IMR-90 (cell line): ENCODE measurements around the gene ADPRM. TPM values are rescaled to one million over a fixed set of nuclear protein-coding genes. Genes with fewer than 3 reads are reported as not detected.

ENCODE experiments used
- ATAC-seq: fragments of 200-7000 bp; cut with Tn5 transposase; 2 replicates; pipeline ENCODE4 v1.9.1; 2020; ENCODE audit warnings: low read depth, mild to moderate bottlenecking, moderate library complexity
- BruUV-seq: library from RNA; stranded (reverse); fragments of 400-500 nt; replicated peaks from 2 replicates; lab custom pipeline; 2021; lab: Mats Ljungman, UMichigan
- CTCF ChIA-PET: fragments of 300-600 bp; formaldehyde crosslinking; extraction: SDS; loops from one replicate; lab custom pipeline; 2021; ENCODE audit warnings: antibody characterized with exemption; lab: Yijun Ruan, JAX
- POLR2A ChIA-PET: fragments of 300-600 bp; sonication (Branson Sonifier 250); formaldehyde crosslinking; loops from one replicate; lab custom pipeline; 2022; ENCODE audit warnings: antibody characterized with exemption; ENCODE audit not compliant: unreplicated experiment; lab: Charles Lee
- DNase-seq: peaks from one replicate; pipeline ENCODE4 v3.0.0; 2013
- H2AFZ ChIP-seq: replicated peaks from 2 replicates; pipeline ENCODE3; 2013; ENCODE audit warnings: low read length, mild to moderate bottlenecking; ENCODE audit not compliant: poor library complexity
- H2AK5ac ChIP-seq: 2 replicates; pipeline ENCODE4 v1.6.1; 2013; ENCODE audit warnings: low read depth, low read length, inconsistent platforms
- H2AK9ac ChIP-seq: replicated peaks from 2 replicates; pipeline ENCODE3; 2013; ENCODE audit warnings: mild to moderate bottlenecking, low read depth, low read length, moderate library complexity; ENCODE audit not compliant: poor library complexity
- H2BK120ac ChIP-seq: 2 replicates; pipeline ENCODE4 v1.6.1; 2013; ENCODE audit warnings: low read depth, low read length, inconsistent platforms
- H2BK15ac ChIP-seq: 3 replicates; pipeline ENCODE4 v1.6.1; 2013; ENCODE audit warnings: low read depth, low read length, inconsistent platforms
- H2BK20ac ChIP-seq: 2 replicates; pipeline ENCODE4 v1.6.1; 2013; ENCODE audit warnings: low read depth, mild to moderate bottlenecking, inconsistent platforms, low read length, moderate library complexity
- H2BK5ac ChIP-seq: 2 replicates; pipeline ENCODE4 v1.6.1; 2013; ENCODE audit warnings: mild to moderate bottlenecking, low read depth, low read length, inconsistent platforms; ENCODE audit not compliant: poor library complexity, severe bottlenecking
- H3K14ac ChIP-seq: replicated peaks from 2 replicates; pipeline ENCODE4 v1.6.1; 2013; ENCODE audit warnings: low read depth, low read length, inconsistent platforms
- H3K18ac ChIP-seq: 2 replicates; pipeline ENCODE4 v1.6.1; 2013; ENCODE audit warnings: low read depth, low read length, control low read depth
- H3K23ac ChIP-seq: 2 replicates; pipeline ENCODE4 v1.6.1; 2013; ENCODE audit warnings: low read depth, low read length, inconsistent platforms
- H3K27ac ChIP-seq: 2 replicates; pipeline ENCODE4 v1.5.1; 2013; ENCODE audit warnings: mild to moderate bottlenecking, control low read depth, low read length; ENCODE audit not compliant: insufficient read depth
- H3K27me3 ChIP-seq: 2 replicates; pipeline ENCODE4 v1.6.1; 2013; ENCODE audit warnings: low read length; ENCODE audit not compliant: control insufficient read depth, insufficient read depth
- H3K36me3 ChIP-seq: 2 replicates; pipeline ENCODE4 v1.6.1; 2013; ENCODE audit warnings: low read length, mixed read lengths; ENCODE audit not compliant: control insufficient read depth, insufficient read depth
- H3K4ac ChIP-seq: 2 replicates; pipeline ENCODE4 v1.6.1; 2013; ENCODE audit warnings: low read depth, low read length, inconsistent platforms
- H3K4me1 ChIP-seq: 2 replicates; pipeline ENCODE4 v1.6.1; 2013; ENCODE audit warnings: low read length, mixed read lengths; ENCODE audit not compliant: control insufficient read depth, insufficient read depth
- H3K4me2 ChIP-seq: 2 replicates; pipeline ENCODE4 v1.6.1; 2013; ENCODE audit warnings: low read depth, mild to moderate bottlenecking, control low read depth, low read length, moderate library complexity
- H3K4me3 ChIP-seq: 2 replicates; pipeline ENCODE4 v1.5.1; 2013; ENCODE audit warnings: low read depth, mild to moderate bottlenecking, control low read depth, low read length, moderate library complexity; ENCODE audit not compliant: insufficient read depth
- H3K56ac ChIP-seq: 2 replicates; pipeline ENCODE4 v1.6.1; 2013; ENCODE audit warnings: low read length, inconsistent platforms; ENCODE audit not compliant: insufficient read depth; ENCODE audit errors: extremely low read depth
- H3K79me1 ChIP-seq, 2 experiments: 2 replicates each; pipeline ENCODE4 v1.6.1; 2013; ENCODE audit warnings: low read length in 2 of 2, inconsistent platforms in 1 of 2, low read depth in 1 of 2
- H3K9ac ChIP-seq: 2 replicates; pipeline ENCODE4 v1.6.1; 2013; ENCODE audit warnings: low read depth, low read length, control low read depth
- H3K9me1 ChIP-seq: 2 replicates; pipeline ENCODE4 v1.6.1; 2013; ENCODE audit warnings: low read length, inconsistent platforms; ENCODE audit not compliant: insufficient read depth
- H3K9me3 ChIP-seq: 2 replicates; pipeline ENCODE4 v1.6.1; 2013; ENCODE audit warnings: low read length; ENCODE audit not compliant: control insufficient read depth, insufficient read depth
- H4K20me1 ChIP-seq: 2 replicates; pipeline ENCODE4 v1.6.1; 2013; ENCODE audit warnings: low read length, inconsistent platforms; ENCODE audit not compliant: insufficient read depth
- H4K5ac ChIP-seq: 2 replicates; pipeline ENCODE4 v1.6.1; 2013; ENCODE audit warnings: mild to moderate bottlenecking, low read depth, low read length, control low read depth
- H4K8ac ChIP-seq, 2 experiments: 2 replicates each; pipeline ENCODE4 v1.6.1; 2013; ENCODE audit warnings: low read depth in 2 of 2, low read length in 2 of 2, control low read depth in 1 of 2, inconsistent platforms in 1 of 2
- H4K91ac ChIP-seq: 2 replicates; pipeline ENCODE4 v1.6.1; 2013; ENCODE audit warnings: low read depth, low read length, inconsistent platforms; ENCODE audit not compliant: insufficient read depth
- SMC3 ChIP-seq: fragments of 150-350 bp; IDR thresholded peaks from 2 replicates; pipeline ENCODE4 v1.6.1; 2016; ENCODE audit warnings: low read depth, mild to moderate bottlenecking, antibody characterized with exemption, low read length, moderate library complexity
- WGBS, 2 experiments: methylation state at CpG; one replicate each; pipeline versions ENCODE4 v1.1.5 to v1.1.7; 2013; ENCODE audit warnings: missing lambda C conversion rate in 2 of 2; ENCODE audit not compliant: insufficient read length in 1 of 2; ENCODE audit errors: extremely low coverage in 2 of 2; 5-methylcytosine and 5-hydroxymethylcytosine counted together
- dilution Hi-C: fragments of 300-500 bp; cut with HindIII; formaldehyde crosslinking; loops from one replicate; pipeline ENCODE4 v1.14.3; 2018; ENCODE audit warnings: low sequenced_read_pairs; ENCODE audit not compliant: unreplicated experiment
- in situ Hi-C: fragments of 300-500 bp; cut with MboI; formaldehyde crosslinking; loops from 3 replicates; pipeline ENCODE4 v1.14.3; 2019; ENCODE audit warnings: low sequenced_read_pairs, inconsistent platforms, mixed read lengths
- intact Hi-C: fragments of 100-400 bp; cut with micrococcal nuclease; formaldehyde crosslinking; loops from 2 replicates; pipeline ENCODE4 v1.10.0; 2022
- polyA plus RNA-seq, 3 experiments: library from polyadenylated mRNA; depleted of rRNA; stranded (reverse); fragments of >200 nt; gene quantifications; 2 replicates each; pipeline ENCODE4 v1.2.3, GENCODE V29; 2012; ENCODE audit warnings: low replicate concordance in 1 of 3
- total RNA-seq: library from RNA; depleted of rRNA; stranded (reverse); fragments of >200 nt; gene quantifications from 2 replicates; pipeline ENCODE4 v1.2.3, GENCODE V29; 2012

The ADPRM gene
- total and polyA plus RNA-seq, 2 of the 4 experiments (the other 2 are of a cell fraction) = 7.4 to 12.2 TPM

GRCh38 chr17:10756185-10756584 is 58.8 kb downstream of the ADPRM start:
- no peaks in the 10 kb centered on the region for H3K79me1 ChIP-seq
- H2BK5ac ChIP-seq = no peak overlapping the region
- no peak overlapping the region for H2AK5ac ChIP-seq
- H3K4ac ChIP-seq = no peak overlapping the region
- no peak overlapping the region for H3K9ac ChIP-seq
- no peak for TF ChIP-seq SMC3
- H3K23ac ChIP-seq = no peak overlapping the region
- peaks cover 4% of the 10 kb centered on the region; the same call in 1 of the 2 replicates for H3K27me3 ChIP-seq
- no peak overlapping the region for H2BK120ac ChIP-seq
- H3K4me1 ChIP-seq = no peaks in the 10 kb centered on the region
- H2AK9ac ChIP-seq = no peak overlapping the region
- BruUV-seq = no TSS peak
- H3K9me1 ChIP-seq = no peaks in the 10 kb centered on the region
- no peak for DNase-seq
- no peak overlapping the region for H3K56ac ChIP-seq
- H2BK15ac ChIP-seq = no peak overlapping the region
- H3K18ac ChIP-seq = no peak overlapping the region
- intact Hi-C loops = no loop called here
- H2AFZ ChIP-seq = no peak overlapping the region
- H4K8ac ChIP-seq = no peak overlapping the region
- no peaks in the 10 kb centered on the region for H4K20me1 ChIP-seq
- WGBS, 2 experiments = no CpG with 5 or more reads among the region's 1 CpG
- no peak overlapping the region for H3K4me3 ChIP-seq
- no peak overlapping the region for H3K4me2 ChIP-seq
- H3K14ac ChIP-seq = no peak overlapping the region
- in situ Hi-C loops = no loop called here
- ATAC-seq = no peak
- H3K9me3 ChIP-seq = no peaks in the 10 kb centered on the region
- no peak overlapping the region for H3K27ac ChIP-seq
- H2BK20ac ChIP-seq = no peak overlapping the region
- ChIA-PET CTCF (no interaction called here), POLR2A (no interaction called here)
- no peak overlapping the region for H4K5ac ChIP-seq
- H4K91ac ChIP-seq = no peak overlapping the region
- dilution Hi-C loops = no loop called here
- H3K36me3 ChIP-seq = no peaks in the 10 kb centered on the region
